PC-9 (cell line): ENCODE results near the gene TUBA1B. TPM values are rescaled to one million over a fixed set of nuclear protein-coding genes. Genes with fewer than 3 reads are reported as not detected.

Source experiments
- BruUV-seq: library from RNA; stranded (reverse); fragments of 400-500 nt; replicated peaks from 2 replicates; lab custom pipeline; 2021; lab: Mats Ljungman, UMichigan
- CTCF ChIA-PET: fragments of 300-600 bp; sonication (Branson Sonifier 250); formaldehyde crosslinking; loops from one replicate; lab custom pipeline; 2022; ENCODE audit warnings: antibody characterized with exemption; lab: Charles Lee
- POLR2A ChIA-PET: fragments of 300-600 bp; sonication (Branson Sonifier 250); formaldehyde crosslinking; loops from one replicate; lab custom pipeline; 2022; ENCODE audit warnings: antibody characterized with exemption; ENCODE audit not compliant: unreplicated experiment; lab: Charles Lee
- DNase-seq, 2 experiments: peaks; one replicate each; pipeline versions ENCODE4 v3.0.0 to v3.0.0-alpha.2; 2015 to 2022; ENCODE audit warnings: mixed read lengths in 1 of 2
- H2AFZ ChIP-seq: fragments of 200-600 bp; sonication (generic); 2 replicates; pipeline ENCODE4 v1.8.1; 2017; ENCODE audit warnings: antibody characterized with exemption
- H3F3A ChIP-seq: fragments of 200-600 bp; sonication (generic); 2 replicates; pipeline ENCODE4 v1.8.1; 2017; ENCODE audit warnings: antibody characterized with exemption, mild to moderate bottlenecking, low read depth; ENCODE audit not compliant: insufficient read depth
- H3K27ac ChIP-seq: fragments of 200-600 bp; sonication (generic); 2 replicates; pipeline ENCODE4 v1.6.1; 2016; ENCODE audit warnings: mixed run types
- H3K27me3 ChIP-seq: fragments of 200-600 bp; sonication (generic); 2 replicates; pipeline ENCODE4 v1.6.1; 2016; ENCODE audit warnings: low read depth, mixed run types; ENCODE audit not compliant: insufficient read depth
- H3K36me3 ChIP-seq: fragments of 200-600 bp; sonication (generic); 2 replicates; pipeline ENCODE4 v1.6.1; 2016; ENCODE audit warnings: low read depth, mixed run types
- H3K4me1 ChIP-seq: fragments of 200-600 bp; sonication (generic); replicated peaks from 2 replicates; pipeline ENCODE4 v1.6.1; 2016; ENCODE audit warnings: mixed run types; ENCODE audit not compliant: insufficient read depth
- H3K4me2 ChIP-seq: fragments of 200-600 bp; sonication (generic); 2 replicates; pipeline ENCODE4 v1.6.1; 2017; ENCODE audit warnings: mixed run types
- H3K4me3 ChIP-seq: fragments of 200-600 bp; sonication (generic); 2 replicates; pipeline ENCODE4 v1.6.1; 2016; ENCODE audit warnings: mixed run types
- H3K79me2 ChIP-seq: fragments of 200-600 bp; sonication (generic); 2 replicates; pipeline ENCODE4 v1.6.1; 2017; ENCODE audit warnings: low read depth, mixed run types
- H3K9me2 ChIP-seq: fragments of 200-600 bp; sonication (generic); 2 replicates; pipeline ENCODE4 v1.8.1; 2017; ENCODE audit warnings: mild to moderate bottlenecking; ENCODE audit not compliant: insufficient read depth
- H3K9me3 ChIP-seq: fragments of 200-600 bp; sonication (generic); 2 replicates; pipeline ENCODE4 v1.8.1; 2016; ENCODE audit warnings: low read depth; ENCODE audit not compliant: insufficient read depth
- H4K20me1 ChIP-seq: fragments of 200-600 bp; sonication (generic); 2 replicates; pipeline ENCODE4 v1.8.1; 2017; ENCODE audit not compliant: insufficient read depth
- EZH2 ChIP-seq: fragments of 200-600 bp; sonication (generic); IDR thresholded peaks from 2 replicates; pipeline ENCODE4 v1.8.0; 2017; ENCODE audit warnings: antibody characterized with exemption, low read depth
- intact Hi-C: fragments of 100-400 bp; cut with micrococcal nuclease; formaldehyde crosslinking; loops from one replicate; pipeline ENCODE4 v1.10.0; 2022; ENCODE audit not compliant: unreplicated experiment
- total RNA-seq: library from RNA; stranded (reverse); gene quantifications from 2 replicates; pipeline ENCODE4 v1.2.3, GENCODE V29; 2021
- TF ChIP-seq, protein P1 (sequence below): fragments of 200-600 bp; sonication (generic); conservative IDR thresholded peaks from 2 replicates; pipeline ENCODE4 v1.6.1; 2017; ENCODE audit warnings: mixed run types, antibody characterized with exemption, mild to moderate bottlenecking, moderate library complexity

Gene TUBA1B
- total RNA-seq, 1 experiment from 2014 or later, result 1,061 TPM

DNA sequence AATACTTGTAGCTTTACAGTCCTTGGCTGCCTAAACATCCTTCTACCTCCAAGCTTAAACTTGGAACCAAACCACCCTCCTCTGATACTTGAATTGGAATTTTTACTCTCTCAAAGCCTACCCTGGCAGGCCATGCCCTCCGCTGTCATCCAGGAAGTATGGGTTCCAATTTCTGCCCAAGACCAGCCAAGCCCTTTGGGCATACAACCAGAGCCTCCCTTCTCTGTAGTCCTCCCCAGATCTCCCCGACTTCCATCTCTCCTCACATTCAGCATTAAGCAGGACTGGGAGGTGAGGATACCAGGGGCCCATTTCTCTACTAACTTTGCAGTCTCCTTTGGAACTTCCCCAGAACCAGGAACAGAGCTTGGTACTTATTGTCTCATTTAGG lies 36.2 kb downstream of the TUBA1B start:
- Histone ChIP-seq H3K4me3 (no peak overlapping the region; the same call in 1 of the 2 replicates), H3F3A (peaks cover 21% of the 10 kb centered on the region; the same call in 1 of the 2 replicates), H2AFZ (no peak overlapping the region), H3K27me3 (peaks cover 23% of the 10 kb centered on the region), H3K36me3 (no peaks in the 10 kb centered on the region), H3K4me2 (peak overlapping the region; percentile 59), H3K9me3 (no peaks in the 10 kb centered on the region), H3K9me2 (no peaks in the 10 kb centered on the region), H3K4me1 (peaks cover 11% of the 10 kb centered on the region; the same call in 1 of the 2 replicates), H3K79me2 (no peaks in the 10 kb centered on the region), H3K27ac (no peak overlapping the region), H4K20me1 (no peaks in the 10 kb centered on the region)
- no peak for DNase-seq
- intact Hi-C loops, result no loop called here
- BruUV-seq, result no TSS peak
- ChIA-PET POLR2A (interaction anchor here (0.6 kb wide), 1 partner anchor 22 kb away, joined by 3 read pairs; no protein-coding TSS in a partner anchor), CTCF (interaction anchor here (0.6 to 0.8 kb wide), 3 partner anchors 19 to 39 kb away, joined by 3 to 4 read pairs (median 3); no protein-coding TSS in a partner anchor)
- no peak for TF ChIP-seq EZH2
- TF ChIP-seq, protein P1, sequence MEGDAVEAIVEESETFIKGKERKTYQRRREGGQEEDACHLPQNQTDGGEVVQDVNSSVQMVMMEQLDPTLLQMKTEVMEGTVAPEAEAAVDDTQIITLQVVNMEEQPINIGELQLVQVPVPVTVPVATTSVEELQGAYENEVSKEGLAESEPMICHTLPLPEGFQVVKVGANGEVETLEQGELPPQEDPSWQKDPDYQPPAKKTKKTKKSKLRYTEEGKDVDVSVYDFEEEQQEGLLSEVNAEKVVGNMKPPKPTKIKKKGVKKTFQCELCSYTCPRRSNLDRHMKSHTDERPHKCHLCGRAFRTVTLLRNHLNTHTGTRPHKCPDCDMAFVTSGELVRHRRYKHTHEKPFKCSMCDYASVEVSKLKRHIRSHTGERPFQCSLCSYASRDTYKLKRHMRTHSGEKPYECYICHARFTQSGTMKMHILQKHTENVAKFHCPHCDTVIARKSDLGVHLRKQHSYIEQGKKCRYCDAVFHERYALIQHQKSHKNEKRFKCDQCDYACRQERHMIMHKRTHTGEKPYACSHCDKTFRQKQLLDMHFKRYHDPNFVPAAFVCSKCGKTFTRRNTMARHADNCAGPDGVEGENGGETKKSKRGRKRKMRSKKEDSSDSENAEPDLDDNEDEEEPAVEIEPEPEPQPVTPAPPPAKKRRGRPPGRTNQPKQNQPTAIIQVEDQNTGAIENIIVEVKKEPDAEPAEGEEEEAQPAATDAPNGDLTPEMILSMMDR, result no peak

DNA sequence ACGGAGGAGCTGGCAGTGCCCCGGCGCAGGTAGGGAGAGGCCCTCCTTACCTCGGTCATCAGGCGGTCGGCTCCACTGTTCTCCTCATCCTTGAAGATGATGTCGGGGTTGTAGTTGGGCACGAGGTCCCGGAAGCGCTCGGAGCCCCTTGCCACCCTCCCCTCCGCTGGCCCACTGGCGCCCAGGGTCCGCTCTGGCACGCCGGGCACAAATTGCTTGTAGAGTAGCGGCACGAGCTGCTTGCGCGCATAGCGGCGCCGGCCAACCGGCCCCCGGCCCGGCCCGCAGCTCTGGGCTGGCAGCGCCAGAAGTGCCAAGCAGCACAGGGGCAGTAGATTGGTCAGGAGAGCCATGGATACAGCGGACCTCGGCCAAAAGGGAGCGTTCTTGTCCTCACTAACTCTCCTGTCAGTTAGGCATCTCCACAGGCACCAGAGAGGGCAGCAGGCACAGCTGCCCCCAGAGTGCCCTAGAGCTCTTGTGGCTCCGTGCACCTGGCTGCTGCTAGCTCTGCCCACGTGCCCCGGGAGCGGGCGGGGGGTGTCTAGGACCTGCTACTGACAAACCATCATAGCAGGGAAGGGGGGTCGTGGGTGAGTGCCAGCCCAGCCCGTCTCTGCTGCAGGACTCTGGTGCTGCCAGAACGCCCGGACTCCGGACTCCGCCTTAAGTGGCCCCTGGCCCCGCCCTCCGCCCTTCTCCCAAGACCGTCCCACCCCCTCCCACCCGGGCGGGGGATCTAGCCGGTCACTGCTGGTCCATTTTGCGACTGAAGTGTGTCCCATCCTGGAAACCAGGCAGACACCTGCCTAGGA lies 36.8 kb downstream of the TUBA1B start, which contains the start of gene DHH:
TSS of gene DHH (minus strand) at position 642 of the 815 bp plus-strand sequence. CDS start at position 353, 289 bp downstream.
- Histone ChIP-seq H3K9me3 (no peaks in the 10 kb centered on the region), H3K27me3 (peaks cover 23% of the 10 kb centered on the region), H3K36me3 (no peaks in the 10 kb centered on the region), H3F3A (peaks cover 21% of the 10 kb centered on the region; the same call in 1 of the 2 replicates), H3K79me2 (no peaks in the 10 kb centered on the region), H3K4me2 (peak within 1 kb of the TSS; percentile 59), H2AFZ (no peak within 1 kb of the TSS), H3K27ac (no peak within 1 kb of the TSS), H3K4me1 (peaks cover 11% of the 10 kb centered on the region; the same call in 1 of the 2 replicates), H4K20me1 (no peaks in the 10 kb centered on the region), H3K4me3 (peak within 1 kb of the TSS; percentile 8; the same call in 1 of the 2 replicates), H3K9me2 (no peaks in the 10 kb centered on the region)
- DNase-seq, result no peak
- POLR2A ChIA-PET, result interaction anchor here (0.6 kb wide), 1 partner anchor 23 kb away, joined by 3 read pairs; no protein-coding TSS in a partner anchor
- BruUV-seq, result no TSS peak
- intact Hi-C loops, result no loop called here
- CTCF ChIA-PET, result interaction anchor here (0.6 to 0.8 kb wide), 2 partner anchors 25 to 38 kb away, joined by 3 to 4 read pairs; no protein-coding TSS in a partner anchor
- no peak for TF ChIP-seq EZH2

DNA sequence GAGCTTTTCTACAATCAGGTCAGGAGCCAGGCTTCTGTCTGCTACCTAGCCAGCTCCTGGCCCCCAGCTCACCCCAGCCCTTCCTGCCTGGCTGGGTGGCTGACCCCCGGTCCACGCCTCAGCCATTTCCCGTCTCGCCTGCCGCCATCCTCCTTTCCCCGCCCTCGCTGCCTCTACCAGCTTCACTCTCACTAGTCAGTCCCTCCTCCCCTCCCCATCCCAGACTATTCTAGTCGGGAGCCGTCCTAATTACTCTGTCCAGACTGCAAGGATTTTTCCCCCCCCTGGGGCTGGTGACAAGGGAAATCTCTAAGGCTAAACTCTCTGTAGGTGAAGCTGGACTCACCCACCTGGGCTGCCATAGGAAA lies 37.4 kb downstream of the TUBA1B start:
- Histone ChIP-seq H3K4me2 (no peak overlapping the region), H3K4me1 (peaks cover 12% of the 10 kb centered on the region; the same call in 1 of the 2 replicates), H3K4me3 (no peak overlapping the region), H2AFZ (no peak overlapping the region), H3K9me2 (no peaks in the 10 kb centered on the region), H3K27me3 (peaks cover 23% of the 10 kb centered on the region), H3K36me3 (no peaks in the 10 kb centered on the region), H4K20me1 (no peaks in the 10 kb centered on the region), H3K27ac (no peak overlapping the region), H3K79me2 (no peaks in the 10 kb centered on the region), H3F3A (peaks cover 21% of the 10 kb centered on the region; the same call in 1 of the 2 replicates), H3K9me3 (no peaks in the 10 kb centered on the region)
- intact Hi-C loops, result no loop called here
- no peak for DNase-seq
- TF ChIP-seq EZH2, result no peak
- TF ChIP-seq, protein P1, result no peak
- ChIA-PET CTCF (no interaction called here), POLR2A (no interaction called here)
- no TSS peak for BruUV-seq
